Stimulated activated CD8-positive, alpha-beta memory T cell treated with anti-CD3 and anti-CD28 coated beads, Interleukin-7, amount 100 ng/mL, for 1 hour (primary cell): ENCODE measurements around the gene LGALS1.
"Not testable (repeated sequence)": the region's sequence is repeated elsewhere in the genome, so short reads cannot be mapped to it uniquely, and the experiment has no call there.

Source experiments
- DNase-seq, 2 donors: peaks; one replicate each; pipeline ENCODE4 v3.0.0-alpha.2; 2020; ENCODE audit warnings: low read depth in 2 of 2

The LGALS1 gene

GRCh38 chr22:37717235-37717634, 41.8 kb downstream of the LGALS1 start:
- not testable (repeated sequence) for DNase-seq

DNA sequence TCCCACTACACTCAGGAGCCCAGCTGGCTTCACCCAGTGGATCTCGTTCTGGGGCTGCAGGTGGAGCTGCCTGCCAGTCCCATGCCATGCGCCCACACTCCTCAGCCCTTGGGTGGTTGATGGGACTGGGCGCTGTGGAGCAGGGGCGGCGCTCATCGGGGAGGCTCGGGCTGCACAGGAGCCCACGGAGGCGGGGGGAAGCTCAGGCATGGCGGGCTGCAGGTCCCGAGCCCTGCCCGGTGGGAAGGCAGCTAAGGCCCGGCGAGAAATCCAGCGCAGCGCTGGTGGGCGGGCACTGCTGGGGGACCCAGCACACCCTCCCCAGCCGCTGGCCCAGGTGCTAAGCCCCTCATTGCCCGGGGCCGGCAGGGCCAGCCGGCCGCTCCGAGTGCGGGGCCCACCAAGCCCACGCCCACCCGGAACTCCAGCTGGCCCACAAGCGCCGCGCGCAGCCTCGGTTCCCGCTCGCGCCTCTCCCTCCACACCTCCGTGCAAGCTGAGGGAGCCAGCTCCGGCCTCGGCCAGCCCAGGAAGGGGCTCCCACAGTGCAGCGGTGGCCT, 42.4 kb downstream of the LGALS1 start:
- not testable (repeated sequence) for DNase-seq

GRCh38 chr22:37725551-37726240, 50.3 kb downstream of the LGALS1 start:
- no peak for DNase-seq

- DNase-seq, result no peak
These were observed 50.9 kb downstream of the LGALS1 start for GRCh38 chr22:37726241-37726887.

DNA sequence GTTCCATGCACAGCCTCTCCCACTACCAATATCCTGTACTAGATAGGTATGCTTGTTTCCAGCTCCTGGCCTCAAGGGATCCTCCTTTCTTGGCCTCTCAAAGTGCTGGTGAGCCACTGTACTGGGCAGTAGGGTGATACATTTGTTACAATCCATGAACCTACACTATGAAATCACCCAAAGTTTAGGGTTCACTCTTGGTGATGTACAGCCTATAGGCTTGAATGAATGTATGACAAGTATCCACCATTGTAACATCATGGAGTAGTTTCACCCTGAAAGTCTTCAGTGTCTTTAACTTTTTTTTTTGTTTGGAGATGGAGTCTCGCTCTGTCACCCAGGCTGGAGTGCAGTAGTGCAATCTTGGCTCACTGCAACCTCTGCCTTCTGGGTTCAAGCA, 53.2 kb downstream of the LGALS1 start:
- no peak for DNase-seq
